HepG2 (cell line): Measurements from ENCODE around the gene NCR3LG1. TPM values are rescaled to one million over a fixed set of nuclear protein-coding genes. Genes with fewer than 3 reads are reported as not detected.

Experiments used
- ATAC-seq: fragments of 200-7000 bp; cut with Tn5 transposase; 3 replicates; pipeline ENCODE4 v1.9.1; 2020; ENCODE audit warnings: mild to moderate bottlenecking, moderate library complexity
- BruUV-seq: library from RNA; stranded (reverse); fragments of 400-500 nt; replicated peaks from 2 replicates; lab custom pipeline; 2021; lab: Mats Ljungman, UMichigan
- CTCF ChIA-PET: fragments of 300-600 bp; formaldehyde crosslinking; extraction: SDS; loops from one replicate; lab custom pipeline; 2021; ENCODE audit warnings: low total read pairs, inconsistent platforms, low intra/inter-chr PET ratio; lab: Yijun Ruan, JAX
- POLR2A ChIA-PET: fragments of 350-600 bp; sonication (Branson Sonifier 250); formaldehyde crosslinking; loops from one replicate; lab custom pipeline; 2020; ENCODE audit warnings: antibody characterized with exemption, inconsistent platforms; lab: Yijun Ruan, JAX
- DNase-seq: peaks from one replicate; pipeline ENCODE4 v3.0.0-alpha.2; 2015; ENCODE audit warnings: low spot score
- FAIRE-seq: peaks from 3 replicates; lab custom pipeline; 2011; peaks lifted over from hg19 to GRCh38; lab: Jason Lieb, UNC
- H2AFZ ChIP-seq: one replicate; pipeline ENCODE4 v1.6.1; 2011; ENCODE audit warnings: low read length, inconsistent platforms
- H3K27ac ChIP-seq: fragments of 300-600 bp; 3 replicates; pipeline ENCODE4 v1.8.0; 2011; ENCODE audit warnings: mixed run types, mild to moderate bottlenecking, mixed read lengths, low read length, inconsistent platforms; ENCODE audit not compliant: insufficient read depth; ENCODE audit errors: extremely low read length
- H3K27me3 ChIP-seq, 2 experiments: fragments of 200-600 bp in 1 of 2; 2 replicates in 1 of 2; 3 replicates in 1 of 2; pipeline versions ENCODE4 v1.6.0 to v1.8.0; 2011; ENCODE audit warnings: low read length in 2 of 2, mild to moderate bottlenecking in 2 of 2, moderate library complexity in 2 of 2, inconsistent platforms in 1 of 2; ENCODE audit not compliant: insufficient read depth in 2 of 2, control insufficient read depth in 1 of 2
- H3K36me3 ChIP-seq, 2 experiments: fragments of 200-600 bp in 1 of 2; replicated peaks in 1 of 2; 2 replicates in 1 of 2; 3 replicates in 1 of 2; pipeline versions ENCODE4 v1.5.1 to v1.8.0; 2011; ENCODE audit warnings: low read length in 2 of 2, inconsistent platforms in 1 of 2; ENCODE audit not compliant: insufficient read depth in 2 of 2, control insufficient read depth in 1 of 2
- H3K4me1 ChIP-seq: 2 replicates; pipeline ENCODE4 v1.5.1; 2012; ENCODE audit warnings: low read length, inconsistent platforms; ENCODE audit not compliant: insufficient read depth
- H3K4me2 ChIP-seq: 2 replicates; pipeline ENCODE4 v1.6.0; 2011; ENCODE audit warnings: low read depth, low read length, inconsistent platforms
- H3K4me3 ChIP-seq, 3 experiments: fragments of 200-600 bp in 1 of 3; sonication (generic), shearing (Covaris generic) in 1 of 3; replicated peaks in 1 of 3; 2 replicates each; pipeline ENCODE4 v1.5.1; 2011 to 2016; ENCODE audit warnings: low read length in 3 of 3, inconsistent platforms in 2 of 3, low read depth in 2 of 3, mild to moderate bottlenecking in 2 of 3, control low read depth in 1 of 3, mixed read lengths in 1 of 3; ENCODE audit not compliant: insufficient read depth in 1 of 3
- H3K79me2 ChIP-seq: one replicate; pipeline ENCODE4 v1.6.1; 2011; ENCODE audit warnings: low read length, inconsistent platforms; ENCODE audit not compliant: insufficient read depth
- H3K9ac ChIP-seq: 2 replicates; pipeline ENCODE4 v1.6.0; 2011; ENCODE audit warnings: mild to moderate bottlenecking, low read depth, low read length, inconsistent platforms; ENCODE audit not compliant: insufficient read depth
- H3K9me3 ChIP-seq: 2 replicates; pipeline ENCODE4 v1.5.1; 2012; ENCODE audit warnings: mild to moderate bottlenecking, low read length
- H4K20me1 ChIP-seq: 2 replicates; pipeline ENCODE4 v1.6.0; 2011; ENCODE audit warnings: inconsistent platforms, mild to moderate bottlenecking, low read length, moderate library complexity; ENCODE audit not compliant: insufficient read depth
- ZNF556 ChIP-seq: sonication (generic); formaldehyde crosslinking; IDR thresholded peaks from 2 replicates; pipeline ENCODE4 v1.4.0; 2020; ENCODE audit warnings: mild to moderate bottlenecking, missing genetic modification reagents, borderline replicate concordance
- WGBS: methylation state at CpG from one replicate; pipeline ENCODE4 v1.1.6; 2017; ENCODE audit warnings: low lambda C conversion rate; 5-methylcytosine and 5-hydroxymethylcytosine counted together
- in situ Hi-C: cut with HindIII; loops from 2 replicates; pipeline ENCODE4 v1.10.0; 2017; ENCODE audit warnings: low pct_unique_long_range_greater_than_20kb; ENCODE audit not compliant: extremely low pct_ligation_motif_present
- intact Hi-C: fragments of 100-400 bp; cut with micrococcal nuclease; formaldehyde crosslinking; loops from one replicate; pipeline ENCODE4 v1.10.0; 2022; ENCODE audit not compliant: unreplicated experiment
- polyA plus RNA-seq, 8 experiments: library from polyadenylated mRNA; depleted of rRNA in 3 of 8; stranded (reverse) in 7 of 8; unstranded in 1 of 8; fragments of >200 nt; fragmentation: Illumina TruSeq in 4 of 8; extraction: Trizol in 4 of 8; gene quantifications; 2 replicates each; pipeline versions ENCODE4 v1.2.1 to v1.2.3, GENCODE V29; 2011 to 2016; ENCODE audit warnings: low read depth in 4 of 8, missing spikeins in 1 of 8, mixed read lengths in 1 of 8; ENCODE audit not compliant: insufficient read depth in 1 of 8
- total RNA-seq, 5 experiments: library from RNA; depleted of rRNA; stranded (reverse); fragments of >200 nt; fragmentation: Illumina TruSeq; extraction: Trizol; gene quantifications; 2 replicates each; pipeline ENCODE4 v1.2.3, GENCODE V29; 2016; ENCODE audit warnings: low read depth in 1 of 5
- TF ChIP-seq, protein P1 (sequence below): sonication (generic); formaldehyde crosslinking; IDR thresholded peaks from 2 replicates; pipeline ENCODE4 v1.9.0; 2021; ENCODE audit warnings: mild to moderate bottlenecking, missing genetic modification reagents

The NCR3LG1 gene
- total and polyA plus RNA-seq, 2 of the 13 experiments (the other 11 are each of a cell fraction or from before 2014, with no cell fraction given), result 16.1 to 25.1 TPM

DNA sequence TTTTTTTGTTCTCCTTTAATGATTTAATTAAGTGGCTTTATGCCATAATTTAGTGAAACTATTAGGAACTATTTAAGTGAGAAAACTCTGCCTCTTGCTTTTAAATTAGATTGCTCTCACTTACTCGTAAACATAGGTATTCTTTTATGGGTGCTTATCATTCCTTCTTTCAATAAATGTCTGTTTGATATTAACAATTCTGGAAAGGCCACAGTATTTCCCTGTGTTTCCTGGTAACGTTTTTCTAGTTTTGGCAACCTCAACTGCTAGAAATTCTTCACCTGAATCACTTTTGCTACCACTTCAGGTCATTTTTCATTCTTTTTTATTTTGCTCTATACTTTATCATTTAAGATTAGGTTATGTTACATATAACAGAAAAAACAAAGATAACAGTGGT, 19.9 kb upstream of the NCR3LG1 start:
- Histone ChIP-seq H3K27ac (no peak overlapping the region), H3K4me3 (no peak overlapping the region), H3K9me3 (no peaks in the 10 kb centered on the region), H3K36me3 (peaks cover 1 to 3% of the 10 kb centered on the region in 2 experiments; a peak in 1 of 5 replicates), H4K20me1 (no peaks in the 10 kb centered on the region), H3K9ac (no peak overlapping the region), H3K79me2 (no peaks in the 10 kb centered on the region), H3K4me1 (no peaks in the 10 kb centered on the region), H2AFZ (no peak overlapping the region), H3K27me3 (no peaks in the 10 kb centered on the region), H3K4me2 (no peak overlapping the region)
- ChIA-PET POLR2A (no interaction called here), CTCF (no interaction called here)
- intact Hi-C loops (no loop called here), in situ Hi-C loops (no loop called here)
- DNase-seq (no peak), ATAC-seq (no peak), FAIRE-seq (no peak)
- 86% methylated on average over 2 of the region's 2 CpGs for WGBS
- TF ChIP-seq, protein P1, sequence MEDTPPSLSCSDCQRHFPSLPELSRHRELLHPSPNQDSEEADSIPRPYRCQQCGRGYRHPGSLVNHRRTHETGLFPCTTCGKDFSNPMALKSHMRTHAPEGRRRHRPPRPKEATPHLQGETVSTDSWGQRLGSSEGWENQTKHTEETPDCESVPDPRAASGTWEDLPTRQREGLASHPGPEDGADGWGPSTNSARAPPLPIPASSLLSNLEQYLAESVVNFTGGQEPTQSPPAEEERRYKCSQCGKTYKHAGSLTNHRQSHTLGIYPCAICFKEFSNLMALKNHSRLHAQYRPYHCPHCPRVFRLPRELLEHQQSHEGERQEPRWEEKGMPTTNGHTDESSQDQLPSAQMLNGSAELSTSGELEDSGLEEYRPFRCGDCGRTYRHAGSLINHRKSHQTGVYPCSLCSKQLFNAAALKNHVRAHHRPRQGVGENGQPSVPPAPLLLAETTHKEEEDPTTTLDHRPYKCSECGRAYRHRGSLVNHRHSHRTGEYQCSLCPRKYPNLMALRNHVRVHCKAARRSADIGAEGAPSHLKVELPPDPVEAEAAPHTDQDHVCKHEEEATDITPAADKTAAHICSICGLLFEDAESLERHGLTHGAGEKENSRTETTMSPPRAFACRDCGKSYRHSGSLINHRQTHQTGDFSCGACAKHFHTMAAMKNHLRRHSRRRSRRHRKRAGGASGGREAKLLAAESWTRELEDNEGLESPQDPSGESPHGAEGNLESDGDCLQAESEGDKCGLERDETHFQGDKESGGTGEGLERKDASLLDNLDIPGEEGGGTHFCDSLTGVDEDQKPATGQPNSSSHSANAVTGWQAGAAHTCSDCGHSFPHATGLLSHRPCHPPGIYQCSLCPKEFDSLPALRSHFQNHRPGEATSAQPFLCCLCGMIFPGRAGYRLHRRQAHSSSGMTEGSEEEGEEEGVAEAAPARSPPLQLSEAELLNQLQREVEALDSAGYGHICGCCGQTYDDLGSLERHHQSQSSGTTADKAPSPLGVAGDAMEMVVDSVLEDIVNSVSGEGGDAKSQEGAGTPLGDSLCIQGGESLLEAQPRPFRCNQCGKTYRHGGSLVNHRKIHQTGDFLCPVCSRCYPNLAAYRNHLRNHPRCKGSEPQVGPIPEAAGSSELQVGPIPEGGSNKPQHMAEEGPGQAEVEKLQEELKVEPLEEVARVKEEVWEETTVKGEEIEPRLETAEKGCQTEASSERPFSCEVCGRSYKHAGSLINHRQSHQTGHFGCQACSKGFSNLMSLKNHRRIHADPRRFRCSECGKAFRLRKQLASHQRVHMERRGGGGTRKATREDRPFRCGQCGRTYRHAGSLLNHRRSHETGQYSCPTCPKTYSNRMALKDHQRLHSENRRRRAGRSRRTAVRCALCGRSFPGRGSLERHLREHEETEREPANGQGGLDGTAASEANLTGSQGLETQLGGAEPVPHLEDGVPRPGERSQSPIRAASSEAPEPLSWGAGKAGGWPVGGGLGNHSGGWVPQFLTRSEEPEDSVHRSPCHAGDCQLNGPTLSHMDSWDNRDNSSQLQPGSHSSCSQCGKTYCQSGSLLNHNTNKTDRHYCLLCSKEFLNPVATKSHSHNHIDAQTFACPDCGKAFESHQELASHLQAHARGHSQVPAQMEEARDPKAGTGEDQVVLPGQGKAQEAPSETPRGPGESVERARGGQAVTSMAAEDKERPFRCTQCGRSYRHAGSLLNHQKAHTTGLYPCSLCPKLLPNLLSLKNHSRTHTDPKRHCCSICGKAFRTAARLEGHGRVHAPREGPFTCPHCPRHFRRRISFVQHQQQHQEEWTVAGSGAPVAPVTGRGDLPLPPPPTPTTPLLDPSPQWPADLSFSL, result no peak
- TF ChIP-seq ZNF556 (CRISPR knock-in tag), result no peak
- BruUV-seq, result no TSS peak
